Psoas muscle (tissue), 8 donors: Measurements from ENCODE around the gene SLX1A. TPM values are rescaled to one million over a fixed set of nuclear protein-coding genes. Genes with fewer than 3 reads are reported as not detected.

ENCODE experiments used
- ATAC-seq, 4 donors: fragments of 200-7000 bp; cut with Tn5 transposase; one replicate each; pipeline ENCODE4 v1.9.1; 2020; ENCODE audit warnings: moderate library complexity in 3 of 4, mild to moderate bottlenecking in 2 of 4
- DNase-seq, 2 donors: peaks; one replicate each; pipeline ENCODE4 v3.0.0-alpha.2; 2020
- H3K27ac ChIP-seq: fragments of 200-600 bp; one replicate; pipeline ENCODE4 v1.8.0; 2022
- H3K27me3 ChIP-seq, 3 donors: fragments of 200-600 bp in 1 of 3; one replicate each; pipeline versions ENCODE4 v1.6.1 to v1.8.0; 2013 to 2022; ENCODE audit warnings: low read length in 2 of 3, mild to moderate bottlenecking in 2 of 3, moderate library complexity in 1 of 3; ENCODE audit not compliant: insufficient read depth in 3 of 3
- H3K36me3 ChIP-seq, 2 donors: fragments of 200-600 bp in 1 of 2; one replicate each; pipeline versions ENCODE4 v1.6.1 to v1.8.0; 2013 to 2022; ENCODE audit warnings: low read depth in 1 of 2, mild to moderate bottlenecking in 1 of 2, moderate library complexity in 1 of 2; ENCODE audit not compliant: insufficient read depth in 1 of 2
- H3K4me1 ChIP-seq: fragments of 200-600 bp; one replicate; pipeline ENCODE4 v1.8.0; 2022
- H3K4me3 ChIP-seq: fragments of 200-600 bp; one replicate; pipeline ENCODE4 v1.8.0; 2022; ENCODE audit warnings: mild to moderate bottlenecking
- H3K9me3 ChIP-seq: fragments of 200-600 bp; one replicate; pipeline ENCODE4 v1.8.0; 2022
- WGBS, 3 donors: extraction: QIAGEN DNeasy Blood & Tissue Kit; methylation state at CpG; one replicate each; pipeline versions ENCODE4 v1.1.6 to v1.1.7; 2013; 5-methylcytosine and 5-hydroxymethylcytosine counted together
- intact Hi-C, 2 donors: fragments of 100-400 bp; cut with DNase I; formaldehyde crosslinking; loops; one replicate each; pipeline versions ENCODE4 v1.11.0 to v1.14.2; 2022
- polyA plus RNA-seq, 3 donors: library from polyadenylated mRNA; stranded (reverse); fragments of 200-250 nt; gene quantifications; one replicate each; pipeline ENCODE4 v1.2.3, GENCODE V29; 2013
- total RNA-seq, 4 donors: library from RNA; stranded (reverse); fragmentation: NEBNext Ultra II Directional in 2 of 4; extraction: Animal tissue kit (Norgen Biotek cat#: 25700) in 2 of 4; gene quantifications; one replicate each; pipeline versions ENCODE4 v1.2.1 to v1.2.4, GENCODE V29; 2021 to 2023
- TF ChIP-seq, protein P1 (sequence below): fragments of 200-600 bp; IDR thresholded peaks from one replicate; pipeline ENCODE4 v1.8.0; 2022; ENCODE audit warnings: antibody characterized with exemption
- donor health status: healthy with polysubstance abuse.
- donor health status: DM: no; HTN: no; CAD: no; lungs with moderate emphysema.
- donor health status: Bipolar disorder and iron deficiency.
- donor health status: healthy.
- donor health status: DM: yes; HTN: yes; CAD: no.
- donor health status: DM: no; HTN: no; CAD: no.
- donor health status: DM: no; HTN: no; CAD: no.
- donor health status: DM: yes; HTN: yes; CAD: no.

The SLX1A gene
- total and polyA plus RNA-seq, 7 donors: 9.2 to 45.2 (median 34.5) TPM

DNA sequence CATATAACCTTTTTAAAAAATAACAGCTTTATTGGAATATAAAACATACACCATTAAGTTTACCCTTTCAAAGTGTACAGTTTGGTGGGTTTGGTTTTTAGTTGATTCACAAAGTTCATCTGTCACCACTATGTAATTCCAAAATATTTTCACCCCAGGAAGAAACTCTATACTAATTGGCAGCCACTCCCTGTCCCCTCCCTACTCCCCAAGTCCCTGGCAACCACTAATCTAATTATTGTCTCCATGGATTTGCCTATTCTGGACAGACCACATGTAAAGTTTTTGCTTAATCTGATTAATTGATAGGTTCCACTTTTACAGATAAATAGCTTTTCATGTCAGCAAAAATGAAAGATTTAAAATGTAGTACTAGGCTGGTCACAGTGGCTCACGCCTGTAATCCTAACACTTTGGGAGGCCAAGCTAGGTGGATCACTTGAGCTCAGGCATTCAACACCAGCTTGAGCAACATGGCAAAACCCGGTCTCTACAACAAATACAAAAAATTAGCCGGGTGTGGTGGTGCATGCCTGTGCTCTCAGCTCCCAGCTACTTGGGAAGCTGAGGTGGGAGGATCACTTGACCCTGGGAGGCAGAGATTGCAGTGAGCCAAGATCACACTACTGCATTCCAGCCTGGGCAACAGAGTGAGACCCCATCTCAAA lies 45.7 kb upstream of the SLX1A start:
- WGBS, 3 donors: 55 to 60% (median 58%) methylated on average over 3 of the region's 3 CpGs

DNA sequence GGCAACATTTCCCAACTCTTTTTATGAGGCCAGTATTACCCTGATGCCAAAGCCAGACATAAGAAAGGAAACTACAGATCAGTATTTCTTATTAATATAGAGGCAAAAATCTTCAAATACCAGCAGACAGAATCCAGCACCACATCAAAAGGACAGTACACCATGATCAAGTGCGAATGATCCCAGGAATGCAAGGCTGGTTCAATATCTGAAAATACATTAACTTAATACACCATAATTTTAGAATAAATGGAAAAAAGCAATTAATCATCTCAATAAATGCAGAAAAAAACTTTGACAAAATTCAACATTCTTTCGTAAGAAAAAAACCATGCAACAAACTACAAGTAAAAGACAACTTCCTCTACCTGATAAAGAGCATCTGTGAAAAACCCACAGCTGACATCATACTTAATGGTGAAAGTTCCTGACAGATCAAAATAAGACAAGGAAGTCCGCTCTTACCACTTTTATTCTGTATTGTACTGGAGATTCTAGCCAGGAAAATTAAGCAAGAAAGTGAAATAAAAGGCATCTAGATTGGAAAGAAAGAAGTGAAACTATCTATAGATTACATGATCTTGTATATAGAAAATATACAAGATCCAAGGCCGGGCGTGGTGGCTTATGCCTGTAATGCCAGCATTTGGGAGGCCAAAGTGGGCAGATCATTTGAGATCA lies 44.3 kb upstream of the SLX1A start:
- H3K27ac ChIP-seq: no peak overlapping the region
- TF ChIP-seq, protein P1, sequence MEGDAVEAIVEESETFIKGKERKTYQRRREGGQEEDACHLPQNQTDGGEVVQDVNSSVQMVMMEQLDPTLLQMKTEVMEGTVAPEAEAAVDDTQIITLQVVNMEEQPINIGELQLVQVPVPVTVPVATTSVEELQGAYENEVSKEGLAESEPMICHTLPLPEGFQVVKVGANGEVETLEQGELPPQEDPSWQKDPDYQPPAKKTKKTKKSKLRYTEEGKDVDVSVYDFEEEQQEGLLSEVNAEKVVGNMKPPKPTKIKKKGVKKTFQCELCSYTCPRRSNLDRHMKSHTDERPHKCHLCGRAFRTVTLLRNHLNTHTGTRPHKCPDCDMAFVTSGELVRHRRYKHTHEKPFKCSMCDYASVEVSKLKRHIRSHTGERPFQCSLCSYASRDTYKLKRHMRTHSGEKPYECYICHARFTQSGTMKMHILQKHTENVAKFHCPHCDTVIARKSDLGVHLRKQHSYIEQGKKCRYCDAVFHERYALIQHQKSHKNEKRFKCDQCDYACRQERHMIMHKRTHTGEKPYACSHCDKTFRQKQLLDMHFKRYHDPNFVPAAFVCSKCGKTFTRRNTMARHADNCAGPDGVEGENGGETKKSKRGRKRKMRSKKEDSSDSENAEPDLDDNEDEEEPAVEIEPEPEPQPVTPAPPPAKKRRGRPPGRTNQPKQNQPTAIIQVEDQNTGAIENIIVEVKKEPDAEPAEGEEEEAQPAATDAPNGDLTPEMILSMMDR: no peak
- no peak overlapping the region for H3K4me3 ChIP-seq
- no peaks in the 10 kb centered on the region for H3K36me3 ChIP-seq
- intact Hi-C loops: no loop called here
- DNase-seq: no peak
- peaks cover 8% of the 10 kb centered on the region for H3K9me3 ChIP-seq
- 90 to 97% (median 92%) methylated on average over 5 of the region's 5 CpGs for WGBS, 3 donors
- H3K4me1 ChIP-seq: no peaks in the 10 kb centered on the region
- ATAC-seq: no peak
- H3K27me3 ChIP-seq: no peaks in the 10 kb centered on the region

More for the DNA sequence above, 45.7 kb upstream of the SLX1A start:
- H3K36me3 ChIP-seq: no peaks in the 10 kb centered on the region
- H3K27me3 ChIP-seq: no peaks in the 10 kb centered on the region
- DNase-seq (no peak), ATAC-seq (no peak)
- TF ChIP-seq, protein P1: no peak
- intact Hi-C loops: no loop called here
- H3K9me3 ChIP-seq: peaks cover 8% of the 10 kb centered on the region
- no peak overlapping the region for H3K27ac ChIP-seq
- H3K4me3 ChIP-seq: no peak overlapping the region
- no peaks in the 10 kb centered on the region for H3K4me1 ChIP-seq

DNA sequence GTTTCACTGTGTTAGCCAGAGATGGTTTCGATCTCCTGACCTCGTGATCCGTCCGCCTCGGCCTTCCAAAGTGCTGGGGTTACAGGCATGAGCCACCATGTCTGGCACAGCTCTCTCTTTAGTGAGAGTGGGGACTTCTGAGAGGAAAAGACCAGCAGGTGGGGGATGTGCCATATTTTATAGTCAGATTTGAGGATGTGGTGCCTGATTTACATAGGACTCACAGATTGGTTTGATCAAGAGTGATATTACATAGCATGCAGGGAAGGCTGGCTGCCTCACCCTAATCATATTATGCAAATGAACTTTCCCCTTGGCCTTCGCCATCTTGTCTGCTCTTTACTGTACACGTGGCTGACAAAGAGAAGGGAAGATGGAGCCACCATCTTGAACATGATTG lies 42.6 kb upstream of the SLX1A start:
- intact Hi-C loops: no loop called here
- H3K9me3 ChIP-seq: peaks cover 8% of the 10 kb centered on the region
- no peak for ATAC-seq

DNA sequence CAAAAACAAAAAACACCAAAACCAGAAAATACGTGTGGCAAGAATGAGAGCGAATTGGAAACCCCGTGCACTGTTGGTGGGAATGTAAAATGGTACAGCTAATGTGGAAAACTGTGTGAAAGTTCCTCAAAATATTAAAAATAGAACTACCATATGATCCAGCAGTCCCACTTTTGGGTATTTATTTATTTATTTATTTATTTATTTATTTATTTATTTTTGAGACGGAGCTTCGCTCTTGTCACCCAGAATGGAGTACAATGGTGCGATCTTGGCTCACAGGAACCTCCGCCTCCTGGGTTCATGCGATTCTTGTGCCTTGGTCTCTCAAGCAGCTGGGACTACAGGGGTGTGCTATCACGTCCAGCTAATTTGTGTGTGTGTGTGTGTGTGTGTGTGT lies 41.2 kb upstream of the SLX1A start:
- intact Hi-C loops: no loop called here
- H3K36me3 ChIP-seq: no peaks in the 10 kb centered on the region
- 95% methylated on average over 9 of the region's 9 CpGs for WGBS, 3 donors

More for the DNA sequence above, 42.6 kb upstream of the SLX1A start:
- DNase-seq: no peak
- no peaks in the 10 kb centered on the region for H3K4me1 ChIP-seq
- H3K27me3 ChIP-seq: no peaks in the 10 kb centered on the region
- H3K36me3 ChIP-seq: no peaks in the 10 kb centered on the region
- no peak overlapping the region for H3K4me3 ChIP-seq
- TF ChIP-seq, protein P1: no peak
- 85 to 90% (median 88%) methylated on average over 7 of the region's 7 CpGs for WGBS, 3 donors
- H3K27ac ChIP-seq: no peak overlapping the region

More for the DNA sequence above, 41.2 kb upstream of the SLX1A start:
- H3K9me3 ChIP-seq: peaks cover 8% of the 10 kb centered on the region
- H3K27ac ChIP-seq: no peak overlapping the region
- no peak for ATAC-seq
- TF ChIP-seq, protein P1: no peak
- no peak overlapping the region for H3K4me3 ChIP-seq
- no peak for DNase-seq
- no peaks in the 10 kb centered on the region for H3K4me1 ChIP-seq
- H3K27me3 ChIP-seq: no peaks in the 10 kb centered on the region
